ENCODE measurements around the gene AARS2. TPM values are rescaled to one million over a fixed set of nuclear protein-coding genes. Genes with fewer than 3 reads are reported as not detected.

AARS2 gene
- total and polyA plus RNA-seq, 10 of the 15 experiments (the other 5 are each of a cell fraction or from before 2014, with no cell fraction given) = 0.71 to 18.3 (median 12.7) TPM

DNA sequence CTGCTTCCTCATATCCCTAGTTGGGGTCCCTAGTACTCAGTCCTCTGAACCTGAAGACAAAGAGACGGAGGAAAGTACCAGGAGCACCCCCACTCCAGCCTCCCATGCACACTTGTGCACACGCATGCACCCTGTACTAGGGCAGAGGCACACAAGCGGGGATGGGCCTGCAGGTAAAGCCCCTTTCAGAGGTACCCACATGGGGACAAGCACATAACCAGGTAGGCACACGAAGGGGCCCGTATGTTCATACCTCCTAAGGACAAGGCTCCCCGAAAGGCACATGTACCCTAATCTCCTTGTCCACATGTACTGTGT is 41.8 kb downstream of the AARS2 start:
- no peak overlapping the region for H3K27ac ChIP-seq (ENCODE audit: control insufficient read depth, insufficient read depth)
- no peak overlapping the region; the same call in 1 of the 2 replicates for H3K4me2 ChIP-seq (ENCODE audit: control insufficient read depth, insufficient read depth)
- TF ChIP-seq, protein P1, sequence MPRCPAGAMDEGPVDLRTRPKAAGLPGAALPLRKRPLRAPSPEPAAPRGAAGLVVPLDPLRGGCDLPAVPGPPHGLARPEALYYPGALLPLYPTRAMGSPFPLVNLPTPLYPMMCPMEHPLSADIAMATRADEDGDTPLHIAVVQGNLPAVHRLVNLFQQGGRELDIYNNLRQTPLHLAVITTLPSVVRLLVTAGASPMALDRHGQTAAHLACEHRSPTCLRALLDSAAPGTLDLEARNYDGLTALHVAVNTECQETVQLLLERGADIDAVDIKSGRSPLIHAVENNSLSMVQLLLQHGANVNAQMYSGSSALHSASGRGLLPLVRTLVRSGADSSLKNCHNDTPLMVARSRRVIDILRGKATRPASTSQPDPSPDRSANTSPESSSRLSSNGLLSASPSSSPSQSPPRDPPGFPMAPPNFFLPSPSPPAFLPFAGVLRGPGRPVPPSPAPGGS (IDR thresholded peaks at IDR 0.05; ENCODE audit: borderline replicate concordance, insufficient read depth, low read depth, low read length, poor library complexity, severe bottlenecking) = no peak
- TF ChIP-seq, protein P2, sequence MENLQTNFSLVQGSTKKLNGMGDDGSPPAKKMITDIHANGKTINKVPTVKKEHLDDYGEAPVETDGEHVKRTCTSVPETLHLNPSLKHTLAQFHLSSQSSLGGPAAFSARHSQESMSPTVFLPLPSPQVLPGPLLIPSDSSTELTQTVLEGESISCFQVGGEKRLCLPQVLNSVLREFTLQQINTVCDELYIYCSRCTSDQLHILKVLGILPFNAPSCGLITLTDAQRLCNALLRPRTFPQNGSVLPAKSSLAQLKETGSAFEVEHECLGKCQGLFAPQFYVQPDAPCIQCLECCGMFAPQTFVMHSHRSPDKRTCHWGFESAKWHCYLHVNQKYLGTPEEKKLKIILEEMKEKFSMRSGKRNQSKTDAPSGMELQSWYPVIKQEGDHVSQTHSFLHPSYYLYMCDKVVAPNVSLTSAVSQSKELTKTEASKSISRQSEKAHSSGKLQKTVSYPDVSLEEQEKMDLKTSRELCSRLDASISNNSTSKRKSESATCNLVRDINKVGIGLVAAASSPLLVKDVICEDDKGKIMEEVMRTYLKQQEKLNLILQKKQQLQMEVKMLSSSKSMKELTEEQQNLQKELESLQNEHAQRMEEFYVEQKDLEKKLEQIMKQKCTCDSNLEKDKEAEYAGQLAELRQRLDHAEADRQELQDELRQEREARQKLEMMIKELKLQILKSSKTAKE (IDR thresholded peaks at IDR 0.05; ENCODE audit: low read depth, poor library complexity, severe bottlenecking) = no peak
- TF ChIP-seq MXI1 (IDR thresholded peaks at IDR 0.05; ENCODE audit: low read depth, low read length) (no peak), TCF12 (IDR thresholded peaks at IDR 0.05; ENCODE audit: low read depth, low read length) (no peak), ZNF207 (IDR thresholded peaks at IDR 0.05; ENCODE audit: borderline replicate concordance) (no peak)
- TF ChIP-seq, protein P3, sequence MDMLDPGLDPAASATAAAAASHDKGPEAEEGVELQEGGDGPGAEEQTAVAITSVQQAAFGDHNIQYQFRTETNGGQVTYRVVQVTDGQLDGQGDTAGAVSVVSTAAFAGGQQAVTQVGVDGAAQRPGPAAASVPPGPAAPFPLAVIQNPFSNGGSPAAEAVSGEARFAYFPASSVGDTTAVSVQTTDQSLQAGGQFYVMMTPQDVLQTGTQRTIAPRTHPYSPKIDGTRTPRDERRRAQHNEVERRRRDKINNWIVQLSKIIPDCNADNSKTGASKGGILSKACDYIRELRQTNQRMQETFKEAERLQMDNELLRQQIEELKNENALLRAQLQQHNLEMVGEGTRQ (IDR thresholded peaks at IDR 0.05; ENCODE audit: borderline replicate concordance, low read depth, low read length) = no peak
- TF ChIP-seq, protein P4, sequence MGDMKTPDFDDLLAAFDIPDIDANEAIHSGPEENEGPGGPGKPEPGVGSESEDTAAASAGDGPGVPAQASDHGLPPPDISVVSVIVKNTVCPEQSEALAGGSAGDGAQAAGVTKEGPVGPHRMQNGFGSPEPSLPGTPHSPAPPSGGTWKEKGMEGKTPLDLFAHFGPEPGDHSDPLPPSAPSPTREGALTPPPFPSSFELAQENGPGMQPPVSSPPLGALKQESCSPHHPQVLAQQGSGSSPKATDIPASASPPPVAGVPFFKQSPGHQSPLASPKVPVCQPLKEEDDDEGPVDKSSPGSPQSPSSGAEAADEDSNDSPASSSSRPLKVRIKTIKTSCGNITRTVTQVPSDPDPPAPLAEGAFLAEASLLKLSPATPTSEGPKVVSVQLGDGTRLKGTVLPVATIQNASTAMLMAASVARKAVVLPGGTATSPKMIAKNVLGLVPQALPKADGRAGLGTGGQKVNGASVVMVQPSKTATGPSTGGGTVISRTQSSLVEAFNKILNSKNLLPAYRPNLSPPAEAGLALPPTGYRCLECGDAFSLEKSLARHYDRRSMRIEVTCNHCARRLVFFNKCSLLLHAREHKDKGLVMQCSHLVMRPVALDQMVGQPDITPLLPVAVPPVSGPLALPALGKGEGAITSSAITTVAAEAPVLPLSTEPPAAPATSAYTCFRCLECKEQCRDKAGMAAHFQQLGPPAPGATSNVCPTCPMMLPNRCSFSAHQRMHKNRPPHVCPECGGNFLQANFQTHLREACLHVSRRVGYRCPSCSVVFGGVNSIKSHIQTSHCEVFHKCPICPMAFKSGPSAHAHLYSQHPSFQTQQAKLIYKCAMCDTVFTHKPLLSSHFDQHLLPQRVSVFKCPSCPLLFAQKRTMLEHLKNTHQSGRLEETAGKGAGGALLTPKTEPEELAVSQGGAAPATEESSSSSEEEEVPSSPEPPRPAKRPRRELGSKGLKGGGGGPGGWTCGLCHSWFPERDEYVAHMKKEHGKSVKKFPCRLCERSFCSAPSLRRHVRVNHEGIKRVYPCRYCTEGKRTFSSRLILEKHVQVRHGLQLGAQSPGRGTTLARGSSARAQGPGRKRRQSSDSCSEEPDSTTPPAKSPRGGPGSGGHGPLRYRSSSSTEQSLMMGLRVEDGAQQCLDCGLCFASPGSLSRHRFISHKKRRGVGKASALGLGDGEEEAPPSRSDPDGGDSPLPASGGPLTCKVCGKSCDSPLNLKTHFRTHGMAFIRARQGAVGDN (IDR thresholded peaks at IDR 0.05) = no peak
- FAIRE-seq = no peak
- RAD21 ChIA-PET (ENCODE audit: unreplicated experiment) = no interaction called here
- H3K9ac ChIP-seq (ENCODE audit: control insufficient read depth, insufficient read depth, low read length) = no peak overlapping the region
- in situ Hi-C loops (cut with MboI) (no loop called here), intact Hi-C loops (cut with micrococcal nuclease; ENCODE audit: unreplicated experiment) (no loop called here)
- SMC1A ChIA-PET (ENCODE audit: uncharacterized antibody, unreplicated experiment) = no interaction called here
- H4K20me1 ChIP-seq (ENCODE audit: control insufficient read depth, insufficient read depth) = no peaks in the 10 kb centered on the region
- no peak for ATAC-seq
- CTCF ChIA-PET = interaction anchor here (1.4 to 1.9 kb wide), 3 partner anchors 18 to 43 kb away, joined by 3 to 4 read pairs (median 4); no protein-coding TSS in a partner anchor
- no peak overlapping the region for H3K4me3 ChIP-seq
- WGBS (ENCODE audit: insufficient coverage, insufficient replicate concordance, low lambda C conversion rate, missing lambda C conversion rate) = 51% methylated on average over 6 of the region's 6 CpGs
- peaks cover 4 to 15% of the 10 kb centered on the region in 2 experiments; a peak in 3 of 4 replicates for H3K27me3 ChIP-seq (replicated peaks in 1 of 2; ENCODE audit: control insufficient read depth in 2 of 2, insufficient read depth in 2 of 2, low read length in 1 of 2)
- no peaks in the 10 kb centered on the region for H3K36me3 ChIP-seq (ENCODE audit: control insufficient read depth in 2 of 2, insufficient read depth in 2 of 2, low read length in 1 of 2)
- H3K4me1 ChIP-seq (ENCODE audit: control insufficient read depth, insufficient read depth, low read length) = peaks cover 15% of the 10 kb centered on the region
- BruUV-seq (replicated peaks) = no TSS peak
- no peaks in the 10 kb centered on the region; the same call in 1 of the 2 replicates for H3K79me2 ChIP-seq (ENCODE audit: control insufficient read depth, insufficient read depth, low read length)
- POLR2A ChIA-PET = no interaction called here
- H3K9me3 ChIP-seq (replicated peaks; ENCODE audit: control insufficient read depth, insufficient read depth, low read length) = no peaks in the 10 kb centered on the region
- H2AFZ ChIP-seq (ENCODE audit: control insufficient read depth, low read depth, low read length) = no peak overlapping the region
- DNase-seq (ENCODE audit: low read depth, low spot score) = no peak
